Endodermal cell (in vitro differentiated cells): ENCODE data around the gene NUDT8. TPM values are rescaled to one million over a fixed set of nuclear protein-coding genes. Genes with fewer than 3 reads are reported as not detected.
A peak's percentile ranks its signal among the peaks of the same experiment; 100 is the strongest.

Experiments
- DNase-seq: peaks from one replicate; pipeline ENCODE4 v3.0.0-alpha.2; 2017
- H3K27ac ChIP-seq: 2 replicates; pipeline ENCODE4 v1.5.1; 2013; ENCODE audit warnings: mild to moderate bottlenecking, low read depth, low read length, moderate library complexity
- H3K27me3 ChIP-seq: 2 replicates; pipeline ENCODE4 v1.6.1; 2013; ENCODE audit warnings: mild to moderate bottlenecking, low read length, moderate library complexity; ENCODE audit not compliant: insufficient read depth, control insufficient read depth, poor library complexity, severe bottlenecking
- H3K36me3 ChIP-seq: 2 replicates; pipeline ENCODE4 v1.7.0; 2013; ENCODE audit warnings: mild to moderate bottlenecking, low read length, moderate library complexity; ENCODE audit not compliant: control insufficient read depth, insufficient read depth
- H3K4me1 ChIP-seq: one replicate; pipeline ENCODE4 v1.7.0; 2013; ENCODE audit warnings: low read length; ENCODE audit not compliant: control insufficient read depth, insufficient read depth
- H3K4me3 ChIP-seq: 2 replicates; pipeline ENCODE4 v1.5.1; 2013; ENCODE audit warnings: mild to moderate bottlenecking, low read length, moderate library complexity
- H3K9ac ChIP-seq: 2 replicates; pipeline ENCODE4 v1.6.1; 2013; ENCODE audit warnings: mild to moderate bottlenecking, low read length, moderate library complexity; ENCODE audit not compliant: poor library complexity, severe bottlenecking; ENCODE audit errors: extremely low read depth
- H3K9me3 ChIP-seq: 2 replicates; pipeline ENCODE4 v1.6.1; 2013; ENCODE audit warnings: mild to moderate bottlenecking, low read length, moderate library complexity; ENCODE audit not compliant: control insufficient read depth
- H3K27ac Mint-ChIP-seq: 2 replicates; pipeline ENCODE4 v1.8.0; 2020; ENCODE audit warnings: mixed read lengths
- H3K27me3 Mint-ChIP-seq: 2 replicates; pipeline ENCODE4 v1.8.0; 2021; ENCODE audit warnings: mild to moderate bottlenecking, mixed read lengths; ENCODE audit not compliant: insufficient read depth
- H3K36me3 Mint-ChIP-seq: 2 replicates; pipeline ENCODE4 v1.8.0; 2020; ENCODE audit warnings: low read depth, mixed read lengths
- H3K4me1 Mint-ChIP-seq: 2 replicates; pipeline ENCODE4 v1.8.0; 2020; ENCODE audit warnings: mixed read lengths
- H3K4me3 Mint-ChIP-seq: 2 replicates; pipeline ENCODE4 v1.8.0; 2020; ENCODE audit warnings: mild to moderate bottlenecking, moderate library complexity, mixed read lengths
- H3K9me3 Mint-ChIP-seq: 2 replicates; pipeline ENCODE4 v1.8.0; 2020; ENCODE audit warnings: mild to moderate bottlenecking, mixed read lengths
- WGBS, 2 experiments: methylation state at CpG; one replicate each; pipeline versions ENCODE4 v1.1.5 to v1.1.7; 2013; ENCODE audit warnings: missing lambda C conversion rate in 2 of 2, mixed read lengths in 1 of 2; ENCODE audit not compliant: insufficient coverage in 1 of 2, insufficient read length in 1 of 2; 5-methylcytosine and 5-hydroxymethylcytosine counted together
- total RNA-seq, 2 donors: library from RNA; stranded (reverse); fragmentation: NEBNext Ultra II Directional in 1 of 2; extraction: Animal tissue kit (Norgen Biotek cat#: 25700) in 1 of 2; gene quantifications; 2 replicates in 1 of 2; 3 replicates in 1 of 2; pipeline ENCODE4 v1.2.1, GENCODE V29; 2021
- TF ChIP-seq, protein P1 (sequence below): fragments of 200-600 bp; sonication (generic); conservative IDR thresholded peaks from 2 replicates; pipeline ENCODE4 v1.5.0; 2021; ENCODE audit warnings: antibody characterized with exemption, mild to moderate bottlenecking

The NUDT8 gene
- total RNA-seq, 2 donors from 2014 or later: 9.5 to 13.1 TPM

GRCh38 chr11:67670316-67671210 lies 40.8 kb upstream of the NUDT8 start:
- TF ChIP-seq, protein P1, sequence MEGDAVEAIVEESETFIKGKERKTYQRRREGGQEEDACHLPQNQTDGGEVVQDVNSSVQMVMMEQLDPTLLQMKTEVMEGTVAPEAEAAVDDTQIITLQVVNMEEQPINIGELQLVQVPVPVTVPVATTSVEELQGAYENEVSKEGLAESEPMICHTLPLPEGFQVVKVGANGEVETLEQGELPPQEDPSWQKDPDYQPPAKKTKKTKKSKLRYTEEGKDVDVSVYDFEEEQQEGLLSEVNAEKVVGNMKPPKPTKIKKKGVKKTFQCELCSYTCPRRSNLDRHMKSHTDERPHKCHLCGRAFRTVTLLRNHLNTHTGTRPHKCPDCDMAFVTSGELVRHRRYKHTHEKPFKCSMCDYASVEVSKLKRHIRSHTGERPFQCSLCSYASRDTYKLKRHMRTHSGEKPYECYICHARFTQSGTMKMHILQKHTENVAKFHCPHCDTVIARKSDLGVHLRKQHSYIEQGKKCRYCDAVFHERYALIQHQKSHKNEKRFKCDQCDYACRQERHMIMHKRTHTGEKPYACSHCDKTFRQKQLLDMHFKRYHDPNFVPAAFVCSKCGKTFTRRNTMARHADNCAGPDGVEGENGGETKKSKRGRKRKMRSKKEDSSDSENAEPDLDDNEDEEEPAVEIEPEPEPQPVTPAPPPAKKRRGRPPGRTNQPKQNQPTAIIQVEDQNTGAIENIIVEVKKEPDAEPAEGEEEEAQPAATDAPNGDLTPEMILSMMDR: no peak
- Mint-ChIP-seq H3K4me1 (no peaks in the 10 kb centered on the region), H3K9me3 (no peaks in the 10 kb centered on the region), H3K4me3 (no peak overlapping the region), H3K36me3 (no peaks in the 10 kb centered on the region), H3K27ac (no peak overlapping the region), H3K27me3 (peaks cover 2% of the 10 kb centered on the region)
- H3K9me3 ChIP-seq: no peaks in the 10 kb centered on the region
- no peak overlapping the region for H3K9ac ChIP-seq
- no peaks in the 10 kb centered on the region for H3K4me1 ChIP-seq
- H3K27ac ChIP-seq: no peak overlapping the region
- peak; percentile 45 for DNase-seq
- H3K4me3 ChIP-seq: no peak overlapping the region
- 90 to 96% methylated on average over 16 to 23 of the region's 23 CpGs for WGBS, 2 experiments
- no peaks in the 10 kb centered on the region for H3K27me3 ChIP-seq
- no peaks in the 10 kb centered on the region for H3K36me3 ChIP-seq

DNA sequence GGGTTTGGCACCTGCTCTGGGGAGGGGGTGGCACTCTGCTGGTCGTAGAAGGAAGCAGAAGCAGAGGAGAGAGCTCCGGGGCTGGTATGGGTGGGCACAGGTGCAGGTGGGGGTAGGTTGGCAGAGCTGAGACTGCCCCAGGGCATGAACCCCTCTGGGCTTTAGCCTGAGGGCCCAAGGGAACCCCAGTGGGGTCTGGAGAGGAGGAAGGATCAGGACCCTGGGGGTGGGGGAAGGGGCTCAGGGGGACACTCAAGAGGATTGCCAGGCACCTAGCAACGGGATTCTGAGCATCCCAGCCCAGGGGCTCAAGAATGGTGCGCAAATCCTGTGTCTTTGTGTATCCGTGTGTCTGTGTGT lies 38.4 kb upstream of the NUDT8 start:
- H3K4me1 ChIP-seq: no peaks in the 10 kb centered on the region
- H3K36me3 ChIP-seq: no peaks in the 10 kb centered on the region
- H3K9ac ChIP-seq: no peak overlapping the region
- H3K27ac ChIP-seq: no peak overlapping the region
- H3K27me3 ChIP-seq: no peaks in the 10 kb centered on the region
- no peaks in the 10 kb centered on the region for H3K9me3 Mint-ChIP-seq
- DNase-seq: peak; percentile 40
- H3K4me1 Mint-ChIP-seq: no peaks in the 10 kb centered on the region
- no peak overlapping the region for H3K27ac Mint-ChIP-seq
- TF ChIP-seq, protein P1: no peak
- no peaks in the 10 kb centered on the region for H3K9me3 ChIP-seq
- WGBS, 2 experiments: 85 to 87% methylated on average over 2 to 5 of the region's 5 CpGs
- H3K36me3 Mint-ChIP-seq: no peaks in the 10 kb centered on the region
- H3K4me3 ChIP-seq: no peak overlapping the region
- no peak overlapping the region for H3K4me3 Mint-ChIP-seq
- peaks cover 3% of the 10 kb centered on the region for H3K27me3 Mint-ChIP-seq

DNA sequence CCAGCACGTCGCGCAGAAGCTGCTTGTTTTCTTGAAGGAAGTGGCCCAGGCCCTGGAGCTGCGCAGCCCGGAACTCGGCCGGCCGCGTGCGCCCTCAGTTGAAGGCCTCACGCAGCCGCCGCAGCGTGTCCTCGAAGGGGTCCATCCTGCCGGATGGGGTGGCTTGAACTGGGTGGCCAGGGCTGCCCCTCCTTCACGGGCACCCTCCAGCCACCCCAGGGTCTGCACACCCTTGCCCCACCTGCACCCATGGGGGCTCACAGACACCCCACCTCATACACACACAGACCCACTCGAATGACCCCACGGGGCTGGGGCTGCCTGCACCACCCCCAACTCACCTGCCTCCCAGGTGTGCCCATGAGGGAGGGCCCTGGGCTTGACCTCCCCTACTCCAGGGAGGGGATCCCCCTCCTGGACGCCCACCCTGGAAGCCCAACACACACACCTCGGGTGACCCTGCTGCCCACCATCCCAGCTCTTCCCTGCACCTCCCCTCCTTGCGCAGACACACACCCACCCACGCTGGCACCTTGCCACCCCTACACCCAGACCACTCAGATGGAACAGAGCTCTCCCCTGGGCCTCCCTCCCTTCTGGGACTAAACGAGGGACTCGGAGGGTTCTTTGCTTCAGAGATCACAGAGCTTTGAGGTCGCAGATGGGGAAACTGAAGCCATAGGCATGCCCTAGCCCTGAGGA lies 37.9 kb upstream of the NUDT8 start:
- H3K27ac ChIP-seq: no peak overlapping the region
- no peak overlapping the region for H3K4me3 Mint-ChIP-seq
- TF ChIP-seq, protein P1: no peak
- no peak overlapping the region for H3K4me3 ChIP-seq
- no peak overlapping the region for H3K27ac Mint-ChIP-seq
- H3K4me1 ChIP-seq: no peaks in the 10 kb centered on the region
- no peaks in the 10 kb centered on the region for H3K9me3 Mint-ChIP-seq
- 89 to 93% methylated on average over 12 to 26 of the region's 26 CpGs for WGBS, 2 experiments
- no peaks in the 10 kb centered on the region for H3K27me3 ChIP-seq
- no peak overlapping the region for H3K9ac ChIP-seq
- H3K27me3 Mint-ChIP-seq: peaks cover 3% of the 10 kb centered on the region
- no peaks in the 10 kb centered on the region for H3K36me3 Mint-ChIP-seq
- H3K9me3 ChIP-seq: no peaks in the 10 kb centered on the region
- no peaks in the 10 kb centered on the region for H3K36me3 ChIP-seq
- DNase-seq: no peak
- H3K4me1 Mint-ChIP-seq: no peaks in the 10 kb centered on the region
